SK-N-SH (cell line): ENCODE measurements around the gene DNAJC1. TPM values are rescaled to one million over a fixed set of nuclear protein-coding genes. Genes with fewer than 3 reads are reported as not detected.
A peak's percentile ranks its signal among the peaks of the same experiment; 100 is the strongest.

Experiments
- CTCF ChIA-PET: fragments of 300-600, 350-600 bp; formaldehyde crosslinking; extraction: SDS; loops from one replicate; lab custom pipeline; 2021; lab: Yijun Ruan, JAX
- POLR2A ChIA-PET: fragments of 350-600 bp; sonication (Branson Sonifier 250); formaldehyde crosslinking; extraction: SDS; loops from one replicate; lab custom pipeline; 2020; ENCODE audit warnings: antibody characterized with exemption, inconsistent platforms; lab: Yijun Ruan, JAX
- DNase-seq: peaks from one replicate; pipeline ENCODE4 v3.0.0; 2012
- H2AFZ ChIP-seq: fragments of 200-600 bp; sonication (generic); 2 replicates; pipeline ENCODE4 v1.8.1; 2016; ENCODE audit warnings: antibody characterized with exemption, mild to moderate bottlenecking, low read depth
- H3F3A ChIP-seq: fragments of 200-600 bp; sonication (generic); replicated peaks from 2 replicates; pipeline ENCODE3; 2016; ENCODE audit warnings: antibody characterized with exemption, mild to moderate bottlenecking; ENCODE audit not compliant: insufficient read depth
- H3K27ac ChIP-seq, 2 experiments: fragments of 200-500 bp in 1 of 2; fragments of 200-600 bp in 1 of 2; sonication (Bioruptor generic) in 1 of 2; sonication (generic), shearing (Covaris generic) in 1 of 2; 2 replicates each; pipeline versions ENCODE4 v1.5.1 to v1.6.1; 2014 to 2016; ENCODE audit warnings: low read depth in 2 of 2, inconsistent platforms in 1 of 2, low read length in 1 of 2, mild to moderate bottlenecking in 1 of 2, mixed read lengths in 1 of 2
- H3K27me3 ChIP-seq: fragments of 200-600 bp; sonication (generic), shearing (Covaris generic); 2 replicates; pipeline ENCODE4 v1.6.1; 2016; ENCODE audit warnings: mixed run types; ENCODE audit not compliant: insufficient read depth
- H3K36me3 ChIP-seq, 2 experiments: fragments of 200-500 bp in 1 of 2; fragments of 200-600 bp in 1 of 2; sonication (Bioruptor generic) in 1 of 2; sonication (generic) in 1 of 2; replicated peaks in 1 of 2; 2 replicates each; pipeline versions ENCODE3 to v1.5.1; 2014 to 2016; ENCODE audit warnings: low read length in 1 of 2, mild to moderate bottlenecking in 1 of 2; ENCODE audit not compliant: insufficient read depth in 2 of 2, control insufficient read depth in 1 of 2
- H3K4me1 ChIP-seq, 2 experiments: fragments of 200-500 bp in 1 of 2; fragments of 200-600 bp in 1 of 2; sonication (Bioruptor generic) in 1 of 2; sonication (generic), shearing (Covaris generic) in 1 of 2; 2 replicates each; pipeline versions ENCODE4 v1.5.1 to v1.6.1; 2014 to 2016; ENCODE audit warnings: low read depth in 1 of 2, low read length in 1 of 2, mixed run types in 1 of 2; ENCODE audit not compliant: insufficient read depth in 2 of 2, control insufficient read depth in 1 of 2
- H3K4me2 ChIP-seq: fragments of 200-600 bp; sonication (generic), shearing (Covaris generic); 2 replicates; pipeline ENCODE4 v1.6.1; 2017; ENCODE audit warnings: mixed run types
- H3K4me3 ChIP-seq, 2 experiments: fragments of 200-500 bp in 1 of 2; fragments of 200-600 bp in 1 of 2; sonication (Bioruptor generic) in 1 of 2; sonication (generic), shearing (Covaris generic) in 1 of 2; 2 replicates each; pipeline versions ENCODE4 v1.5.1 to v1.8.1; 2014 to 2016; ENCODE audit warnings: low read depth in 2 of 2, inconsistent platforms in 1 of 2, low read length in 1 of 2, mild to moderate bottlenecking in 1 of 2, mixed read lengths in 1 of 2, moderate library complexity in 1 of 2
- H3K79me2 ChIP-seq: fragments of 200-600 bp; sonication (generic); 2 replicates; pipeline ENCODE4 v1.8.1; 2017; ENCODE audit warnings: mild to moderate bottlenecking; ENCODE audit not compliant: insufficient read depth
- H3K9ac ChIP-seq: fragments of 200-600 bp; sonication (generic); 2 replicates; pipeline ENCODE4 v1.6.1; 2017; ENCODE audit warnings: mixed run types
- H3K9me2 ChIP-seq: fragments of 200-600 bp; sonication (generic); 2 replicates; pipeline ENCODE4 v1.6.1; 2017; ENCODE audit warnings: mixed run types
- H3K9me3 ChIP-seq: fragments of 200-600 bp; sonication (generic); 2 replicates; pipeline ENCODE4 v1.6.1; 2017; ENCODE audit warnings: mixed run types, mild to moderate bottlenecking, moderate library complexity
- H4K20me1 ChIP-seq: fragments of 200-600 bp; sonication (generic); 2 replicates; pipeline ENCODE4 v1.6.1; 2017; ENCODE audit warnings: mild to moderate bottlenecking, mixed run types; ENCODE audit not compliant: insufficient read depth
- CHD2 ChIP-seq: fragments of 150-350 bp; IDR thresholded peaks from 2 replicates; pipeline ENCODE4 v1.6.1; 2018; ENCODE audit warnings: low read length; ENCODE audit not compliant: partially characterized antibody
- EZH2phosphoT487 ChIP-seq: fragments of 200-600 bp; sonication (generic); IDR thresholded peaks from 2 replicates; pipeline ENCODE4 v1.6.1; 2017; ENCODE audit warnings: low read depth, mixed run types, mild to moderate bottlenecking, antibody characterized with exemption, moderate library complexity, borderline replicate concordance
- FOSL2 ChIP-seq: IDR thresholded peaks from 2 replicates; pipeline ENCODE4 v1.4.0; 2012; ENCODE audit warnings: low read depth, mild to moderate bottlenecking, moderate library complexity, borderline replicate concordance
- FOXJ3 ChIP-seq: sonication (generic); formaldehyde crosslinking; IDR thresholded peaks from 2 replicates; pipeline ENCODE4 v1.5.1; 2020; ENCODE audit warnings: mild to moderate bottlenecking, missing genetic modification reagents
- FOXM1 ChIP-seq: IDR thresholded peaks from 2 replicates; pipeline ENCODE4 v1.4.0; 2012; ENCODE audit warnings: low read depth, mild to moderate bottlenecking
- GATA2 ChIP-seq: sonication (generic); formaldehyde crosslinking; IDR thresholded peaks from 2 replicates; pipeline ENCODE4 v1.5.0; 2020; ENCODE audit warnings: mild to moderate bottlenecking, missing genetic modification reagents
- JUND ChIP-seq: IDR thresholded peaks from 2 replicates; pipeline ENCODE4 v1.4.0; 2012
- MXI1 ChIP-seq: IDR thresholded peaks from 2 replicates; pipeline ENCODE4 v1.6.1; 2012; ENCODE audit warnings: mild to moderate bottlenecking, low read depth, low read length, improper control_type of control experiment
- NFIC ChIP-seq: IDR thresholded peaks from 2 replicates; pipeline ENCODE4 v1.4.0; 2012; ENCODE audit warnings: borderline replicate concordance
- NRF1 ChIP-seq: IDR thresholded peaks from 2 replicates; pipeline ENCODE4 v1.6.1; 2012; ENCODE audit warnings: low read depth, mild to moderate bottlenecking, low read length
- POLR2AphosphoS5 ChIP-seq: IDR thresholded peaks from 2 replicates; pipeline ENCODE4 v1.6.1; 2012; ENCODE audit warnings: low read depth, low read length
- RCOR1 ChIP-seq: fragments of 150-350 bp; IDR thresholded peaks from 2 replicates; pipeline ENCODE4 v1.6.1; 2017; ENCODE audit warnings: antibody characterized with exemption, low read length
- RFX5 ChIP-seq: IDR thresholded peaks from 2 replicates; pipeline ENCODE4 v1.6.1; 2012; ENCODE audit warnings: mild to moderate bottlenecking, improper control_type of control experiment, low read length
- TAF1 ChIP-seq: IDR thresholded peaks from 2 replicates; pipeline ENCODE4 v1.6.1; 2012; ENCODE audit warnings: low read depth, mild to moderate bottlenecking, low read length, moderate library complexity, borderline replicate concordance
- TCF12 ChIP-seq: IDR thresholded peaks from 2 replicates; pipeline ENCODE4 v1.4.0; 2012
- TEAD4 ChIP-seq: IDR thresholded peaks from 2 replicates; pipeline ENCODE4 v1.4.0; 2012; ENCODE audit warnings: mild to moderate bottlenecking, borderline replicate concordance; ENCODE audit not compliant: insufficient read depth
- YY1 ChIP-seq: IDR thresholded peaks from 2 replicates; pipeline ENCODE4 v1.4.0; 2012; ENCODE audit warnings: low read depth, mild to moderate bottlenecking
- WGBS: methylation state at CpG from one replicate; pipeline ENCODE4 v1.1.6; 2017; ENCODE audit warnings: low lambda C conversion rate; 5-methylcytosine and 5-hydroxymethylcytosine counted together
- polyA plus RNA-seq, 3 experiments: library from polyadenylated mRNA; depleted of rRNA; stranded (reverse); fragments of >200 nt; gene quantifications; 2 replicates each; pipeline ENCODE4 v1.2.3, GENCODE V29; 2012
- TF ChIP-seq, protein P1 (sequence below): IDR thresholded peaks from 2 replicates; pipeline ENCODE4 v1.4.0; 2012; ENCODE audit warnings: low read depth, borderline replicate concordance
- TF ChIP-seq, protein P2 (sequence below): IDR thresholded peaks from 2 replicates; pipeline ENCODE4 v1.6.1; 2012; ENCODE audit warnings: mild to moderate bottlenecking, low read depth, low read length, moderate library complexity
- TF ChIP-seq, protein P3 (sequence below): IDR thresholded peaks from 2 replicates; pipeline ENCODE4; 2012
- TF ChIP-seq, protein P4 (sequence below): fragments of 150-350 bp; IDR thresholded peaks from 2 replicates; pipeline ENCODE4 v1.6.1; 2017; ENCODE audit warnings: antibody characterized with exemption, low read length, low read depth, borderline replicate concordance

DNAJC1 gene
- polyA plus RNA-seq, 1 of the 3 experiments (the other 2 are of a cell fraction) = 9.3 TPM

DNA sequence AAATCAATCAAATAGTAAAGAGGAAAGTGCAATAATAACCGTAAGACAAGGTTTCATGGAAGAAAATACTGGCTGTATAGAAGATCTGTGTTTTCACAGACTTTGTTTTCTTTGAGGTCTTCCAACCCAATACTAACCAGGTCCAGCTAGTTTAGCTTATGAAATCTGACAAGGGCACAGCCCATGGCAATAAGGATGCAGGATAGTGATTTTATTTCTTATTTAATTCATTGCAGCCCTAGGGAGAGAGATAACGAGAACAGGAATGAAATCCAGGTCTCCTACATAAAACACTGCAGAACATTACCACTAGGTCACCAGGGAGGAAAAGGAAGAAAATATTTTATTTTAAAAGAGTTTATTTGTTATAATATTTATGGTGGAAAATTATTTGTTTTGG, 145.1 kb downstream of the DNAJC1 start (continued):
- TF ChIP-seq, protein P1, sequence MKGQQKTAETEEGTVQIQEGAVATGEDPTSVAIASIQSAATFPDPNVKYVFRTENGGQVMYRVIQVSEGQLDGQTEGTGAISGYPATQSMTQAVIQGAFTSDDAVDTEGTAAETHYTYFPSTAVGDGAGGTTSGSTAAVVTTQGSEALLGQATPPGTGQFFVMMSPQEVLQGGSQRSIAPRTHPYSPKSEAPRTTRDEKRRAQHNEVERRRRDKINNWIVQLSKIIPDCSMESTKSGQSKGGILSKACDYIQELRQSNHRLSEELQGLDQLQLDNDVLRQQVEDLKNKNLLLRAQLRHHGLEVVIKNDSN = no peak
- no peak for TF ChIP-seq TCF12
- no peak for TF ChIP-seq POLR2AphosphoS5
- peak; percentile 71 for TF ChIP-seq FOXJ3 (CRISPR knock-in tag)
- no peak for TF ChIP-seq EZH2phosphoT487
- no peak for TF ChIP-seq MXI1
- TF ChIP-seq GATA2 (CRISPR knock-in tag) = peak; percentile 87
- no peak for TF ChIP-seq YY1
- TF ChIP-seq TAF1 = no peak
- TF ChIP-seq, all 33 proteins: peak for 5

DNA sequence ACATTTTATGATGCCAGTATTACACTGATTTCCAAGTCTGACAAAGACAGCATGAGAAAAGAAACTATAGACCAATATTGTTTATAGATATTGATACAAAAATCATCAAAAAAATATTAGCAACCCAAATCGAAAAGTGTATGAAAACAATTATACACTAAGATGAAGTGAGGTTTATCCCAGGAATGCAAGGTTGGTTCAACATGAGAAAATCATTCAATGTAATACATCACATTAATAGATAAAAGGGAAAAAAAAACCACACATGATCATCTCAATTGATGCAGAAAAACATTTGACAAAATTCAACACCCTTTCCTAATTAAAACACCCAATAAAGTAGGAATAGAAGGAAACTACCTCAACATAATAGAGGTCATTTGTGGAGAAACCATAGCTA, 153.9 kb downstream of the DNAJC1 start:
- CTCF ChIA-PET = no interaction called here
- POLR2A ChIA-PET = no interaction called here

More for the DNA sequence above, 153.9 kb downstream of the DNAJC1 start:
- H3K9ac ChIP-seq = no peak overlapping the region
- H3K9me3 ChIP-seq = peaks cover 16% of the 10 kb centered on the region
- no peak overlapping the region for H3K27ac ChIP-seq
- H3K4me2 ChIP-seq = no peak overlapping the region
- H3K4me1 ChIP-seq = no peaks in the 10 kb centered on the region; a peak in 1 of 4 replicates
- 0 out of 2 replicates have a peak, but pooled peaks cover 2% of the 10 kb centered on the region for H3K9me2 ChIP-seq
- no peak for DNase-seq
- no peak overlapping the region for H3K4me3 ChIP-seq
- H2AFZ ChIP-seq = no peak overlapping the region
- peaks cover 0 to 9% of the 10 kb centered on the region in 2 experiments for H3K36me3 ChIP-seq
- H3K79me2 ChIP-seq = no peaks in the 10 kb centered on the region; the same call in 1 of the 2 replicates
- TF ChIP-seq NRF1 (no peak), MXI1 (no peak), RFX5 (no peak), JUND (no peak), CHD2 (no peak), NFIC (no peak), EZH2phosphoT487 (no peak), TEAD4 (no peak), RCOR1 (no peak), FOXM1 (no peak), FOSL2 (no peak), YY1 (no peak)
- TF ChIP-seq, protein P2, sequence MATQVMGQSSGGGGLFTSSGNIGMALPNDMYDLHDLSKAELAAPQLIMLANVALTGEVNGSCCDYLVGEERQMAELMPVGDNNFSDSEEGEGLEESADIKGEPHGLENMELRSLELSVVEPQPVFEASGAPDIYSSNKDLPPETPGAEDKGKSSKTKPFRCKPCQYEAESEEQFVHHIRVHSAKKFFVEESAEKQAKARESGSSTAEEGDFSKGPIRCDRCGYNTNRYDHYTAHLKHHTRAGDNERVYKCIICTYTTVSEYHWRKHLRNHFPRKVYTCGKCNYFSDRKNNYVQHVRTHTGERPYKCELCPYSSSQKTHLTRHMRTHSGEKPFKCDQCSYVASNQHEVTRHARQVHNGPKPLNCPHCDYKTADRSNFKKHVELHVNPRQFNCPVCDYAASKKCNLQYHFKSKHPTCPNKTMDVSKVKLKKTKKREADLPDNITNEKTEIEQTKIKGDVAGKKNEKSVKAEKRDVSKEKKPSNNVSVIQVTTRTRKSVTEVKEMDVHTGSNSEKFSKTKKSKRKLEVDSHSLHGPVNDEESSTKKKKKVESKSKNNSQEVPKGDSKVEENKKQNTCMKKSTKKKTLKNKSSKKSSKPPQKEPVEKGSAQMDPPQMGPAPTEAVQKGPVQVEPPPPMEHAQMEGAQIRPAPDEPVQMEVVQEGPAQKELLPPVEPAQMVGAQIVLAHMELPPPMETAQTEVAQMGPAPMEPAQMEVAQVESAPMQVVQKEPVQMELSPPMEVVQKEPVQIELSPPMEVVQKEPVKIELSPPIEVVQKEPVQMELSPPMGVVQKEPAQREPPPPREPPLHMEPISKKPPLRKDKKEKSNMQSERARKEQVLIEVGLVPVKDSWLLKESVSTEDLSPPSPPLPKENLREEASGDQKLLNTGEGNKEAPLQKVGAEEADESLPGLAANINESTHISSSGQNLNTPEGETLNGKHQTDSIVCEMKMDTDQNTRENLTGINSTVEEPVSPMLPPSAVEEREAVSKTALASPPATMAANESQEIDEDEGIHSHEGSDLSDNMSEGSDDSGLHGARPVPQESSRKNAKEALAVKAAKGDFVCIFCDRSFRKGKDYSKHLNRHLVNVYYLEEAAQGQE = no peak
- TF ChIP-seq, protein P3, sequence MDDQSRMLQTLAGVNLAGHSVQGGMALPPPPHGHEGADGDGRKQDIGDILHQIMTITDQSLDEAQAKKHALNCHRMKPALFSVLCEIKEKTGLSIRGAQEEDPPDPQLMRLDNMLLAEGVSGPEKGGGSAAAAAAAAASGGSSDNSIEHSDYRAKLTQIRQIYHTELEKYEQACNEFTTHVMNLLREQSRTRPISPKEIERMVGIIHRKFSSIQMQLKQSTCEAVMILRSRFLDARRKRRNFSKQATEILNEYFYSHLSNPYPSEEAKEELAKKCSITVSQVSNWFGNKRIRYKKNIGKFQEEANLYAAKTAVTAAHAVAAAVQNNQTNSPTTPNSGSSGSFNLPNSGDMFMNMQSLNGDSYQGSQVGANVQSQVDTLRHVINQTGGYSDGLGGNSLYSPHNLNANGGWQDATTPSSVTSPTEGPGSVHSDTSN = no peak
- TF ChIP-seq, protein P4, sequence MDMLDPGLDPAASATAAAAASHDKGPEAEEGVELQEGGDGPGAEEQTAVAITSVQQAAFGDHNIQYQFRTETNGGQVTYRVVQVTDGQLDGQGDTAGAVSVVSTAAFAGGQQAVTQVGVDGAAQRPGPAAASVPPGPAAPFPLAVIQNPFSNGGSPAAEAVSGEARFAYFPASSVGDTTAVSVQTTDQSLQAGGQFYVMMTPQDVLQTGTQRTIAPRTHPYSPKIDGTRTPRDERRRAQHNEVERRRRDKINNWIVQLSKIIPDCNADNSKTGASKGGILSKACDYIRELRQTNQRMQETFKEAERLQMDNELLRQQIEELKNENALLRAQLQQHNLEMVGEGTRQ = no peak
- H4K20me1 ChIP-seq = no peaks in the 10 kb centered on the region
- H3K27me3 ChIP-seq = no peaks in the 10 kb centered on the region
- no peaks in the 10 kb centered on the region for H3F3A ChIP-seq
- 78% methylated on average over 1 of the region's 1 CpG for WGBS
